ENCODE data around the gene RIMBP2.

RIMBP2 gene

GRCh38 chr12:130655881-130656280 is 60.2 kb downstream of the RIMBP2 start:
- no peaks in the 10 kb centered on the region for H3K79me2 ChIP-seq (ENCODE audit: low read length)
- H3K36me3 ChIP-seq (replicated peaks; ENCODE audit: insufficient read depth, low read length): no peaks in the 10 kb centered on the region
- H2AFZ ChIP-seq (ENCODE audit: low read length): no peak overlapping the region
- no peak overlapping the region for H3K9ac ChIP-seq (ENCODE audit: low read length)
- H3K27me3 ChIP-seq (replicated peaks; ENCODE audit: insufficient read depth, low read length): no peaks in the 10 kb centered on the region
- no peaks in the 10 kb centered on the region for H4K20me1 ChIP-seq (ENCODE audit: insufficient read depth, low read length)
- no peak for DNase-seq
- H3K9me3 ChIP-seq (replicated peaks; ENCODE audit: insufficient read depth, low read length): no peaks in the 10 kb centered on the region
- H3K4me2 ChIP-seq (ENCODE audit: low read depth, low read length): no peak overlapping the region
- no peaks in the 10 kb centered on the region for H3F3A ChIP-seq (ENCODE audit: insufficient read depth, low read length)
- no peak overlapping the region for H3K4me3 ChIP-seq (ENCODE audit: low read length)
- H3K9me2 ChIP-seq (replicated peaks; ENCODE audit: insufficient read depth, low read length): no peaks in the 10 kb centered on the region
- H3K27ac ChIP-seq (ENCODE audit: low read length): no peak overlapping the region
- TF ChIP-seq CTCF (IDR thresholded peaks at IDR 0.05; ENCODE audit: low read length) (no peak), EZH2 (optimal IDR thresholded peaks at IDR 0.05; ENCODE audit: low read depth, low read length) (no peak), EZH2phosphoT487 (IDR thresholded peaks at IDR 0.05; ENCODE audit: low read length) (no peak)
- no peaks in the 10 kb centered on the region for H3K4me1 ChIP-seq (ENCODE audit: low read length)

DNA sequence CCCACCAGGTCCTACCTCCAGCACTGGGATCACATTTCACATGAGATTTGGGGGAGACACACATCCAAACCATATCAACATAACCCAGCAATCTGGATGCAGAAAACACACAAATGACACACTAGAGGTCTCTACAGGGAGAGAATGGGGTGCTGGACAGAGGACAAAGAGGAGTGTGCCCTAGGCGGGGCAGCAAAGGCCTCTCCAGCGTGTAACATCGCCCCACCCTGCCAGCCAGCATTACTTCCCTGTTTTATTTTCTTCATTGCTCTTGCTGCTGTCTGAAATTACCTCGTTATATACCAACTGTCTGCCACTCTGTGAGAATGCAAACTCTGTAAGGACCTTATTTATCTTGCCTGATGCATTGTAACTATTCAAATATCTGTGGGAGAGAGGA is 61.1 kb downstream of the RIMBP2 start:
- H3K9me2 ChIP-seq (replicated peaks; ENCODE audit: insufficient read depth, low read length): no peaks in the 10 kb centered on the region

DNA sequence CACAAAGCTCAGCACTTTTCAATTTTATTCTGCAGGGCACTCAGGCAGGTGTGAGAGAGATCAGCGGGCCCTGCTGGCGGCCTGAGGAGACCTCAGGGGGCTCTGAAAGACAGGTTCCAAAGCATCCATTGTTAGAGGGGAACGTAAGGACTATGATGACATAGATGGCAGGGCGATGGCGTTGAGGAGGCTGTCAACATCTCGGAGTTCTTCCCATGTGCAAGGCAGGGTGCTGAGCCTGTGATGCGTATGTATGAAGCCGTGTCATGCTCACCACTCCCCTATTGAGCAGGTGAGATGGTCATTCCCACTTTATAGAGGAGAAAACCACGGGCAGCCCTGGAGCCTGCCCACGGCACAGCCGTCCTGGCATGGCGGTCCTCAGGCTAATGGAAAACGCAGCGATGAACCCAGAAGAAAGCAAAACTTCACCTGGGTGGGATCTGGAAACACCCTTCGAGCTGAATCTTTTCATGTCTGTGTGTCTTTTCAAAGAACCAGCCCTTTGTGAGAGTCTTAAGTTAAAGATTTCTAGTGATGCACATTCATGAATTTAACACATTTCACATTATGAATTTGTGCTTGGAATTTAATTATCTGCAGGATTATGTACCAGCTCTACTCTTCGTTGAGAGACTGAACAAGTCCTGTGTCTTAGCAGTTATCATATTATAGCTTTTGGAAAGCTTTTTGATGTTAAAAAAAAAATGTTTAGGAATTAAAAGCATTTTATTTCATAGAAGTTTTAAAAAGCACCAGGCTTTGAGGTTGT is 64.7 kb downstream of the RIMBP2 start:
- no peak overlapping the region for H2AFZ ChIP-seq (ENCODE audit: low read length)
- H3K36me3 ChIP-seq (replicated peaks; ENCODE audit: insufficient read depth, low read length): no peaks in the 10 kb centered on the region
- H4K20me1 ChIP-seq (ENCODE audit: insufficient read depth, low read length): no peaks in the 10 kb centered on the region
- no peak for TF ChIP-seq EZH2phosphoT487 (IDR thresholded peaks at IDR 0.05; ENCODE audit: low read length)
- TF ChIP-seq CTCF (IDR thresholded peaks at IDR 0.05; ENCODE audit: low read length): no peak
- TF ChIP-seq EZH2 (optimal IDR thresholded peaks at IDR 0.05; ENCODE audit: low read depth, low read length): no peak
- no peak for DNase-seq
- no peaks in the 10 kb centered on the region for H3K79me2 ChIP-seq (ENCODE audit: low read length)
- no peak overlapping the region for H3K27ac ChIP-seq (ENCODE audit: low read length)
- H3K9me3 ChIP-seq (replicated peaks; ENCODE audit: insufficient read depth, low read length): no peaks in the 10 kb centered on the region
- H3K27me3 ChIP-seq (replicated peaks; ENCODE audit: insufficient read depth, low read length): no peaks in the 10 kb centered on the region
- no peak overlapping the region for H3K9ac ChIP-seq (ENCODE audit: low read length)
- H3F3A ChIP-seq (ENCODE audit: insufficient read depth, low read length): no peaks in the 10 kb centered on the region
- H3K4me2 ChIP-seq (ENCODE audit: low read depth, low read length): no peak overlapping the region
- no peaks in the 10 kb centered on the region for H3K4me1 ChIP-seq (ENCODE audit: low read length)
- no peak overlapping the region for H3K4me3 ChIP-seq (ENCODE audit: low read length)
- no peaks in the 10 kb centered on the region for H3K9me2 ChIP-seq (replicated peaks; ENCODE audit: insufficient read depth, low read length)

More for the DNA sequence above, 61.1 kb downstream of the RIMBP2 start:
- no peak overlapping the region for H3K9ac ChIP-seq (ENCODE audit: low read length)
- H3K4me1 ChIP-seq (ENCODE audit: low read length): no peaks in the 10 kb centered on the region
- H3K79me2 ChIP-seq (ENCODE audit: low read length): no peaks in the 10 kb centered on the region
- no peaks in the 10 kb centered on the region for H3K36me3 ChIP-seq (replicated peaks; ENCODE audit: insufficient read depth, low read length)
- H3F3A ChIP-seq (ENCODE audit: insufficient read depth, low read length): no peaks in the 10 kb centered on the region
- H2AFZ ChIP-seq (ENCODE audit: low read length): no peak overlapping the region
- H3K27me3 ChIP-seq (replicated peaks; ENCODE audit: insufficient read depth, low read length): no peaks in the 10 kb centered on the region
- no peaks in the 10 kb centered on the region for H3K9me3 ChIP-seq (replicated peaks; ENCODE audit: insufficient read depth, low read length)
- no peaks in the 10 kb centered on the region for H4K20me1 ChIP-seq (ENCODE audit: insufficient read depth, low read length)
- H3K27ac ChIP-seq (ENCODE audit: low read length): no peak overlapping the region
- no peak for DNase-seq
- no peak overlapping the region for H3K4me2 ChIP-seq (ENCODE audit: low read depth, low read length)
- TF ChIP-seq CTCF (IDR thresholded peaks at IDR 0.05; ENCODE audit: low read length): no peak
- no peak overlapping the region for H3K4me3 ChIP-seq (ENCODE audit: low read length)
